H1 (cell line): ENCODE measurements around the gene DGKZ. TPM values are rescaled to one million over a fixed set of nuclear protein-coding genes. Genes with fewer than 3 reads are reported as not detected.

Experiments used
- BRCA1 ChIP-seq: IDR thresholded peaks from 2 replicates; pipeline ENCODE4 v1.6.1; 2012; ENCODE audit warnings: low read depth, low read length, improper control_type of control experiment
- EP300 ChIP-seq, 2 experiments: IDR thresholded peaks; 1 replicate in 1 of 2; 2 replicates in 1 of 2; pipeline ENCODE4 v1.6.1; 2011 to 2012; ENCODE audit warnings: low read depth in 2 of 2, low read length in 2 of 2, mild to moderate bottlenecking in 2 of 2, borderline replicate concordance in 1 of 2, inconsistent platforms in 1 of 2, moderate library complexity in 1 of 2
- polyA plus RNA-seq, 7 experiments: library from polyadenylated mRNA; depleted of rRNA in 3 of 7; stranded (reverse) in 5 of 7; unstranded in 2 of 7; fragments of >200 nt in 5 of 7; fragments of 200-250 nt in 2 of 7; gene quantifications; 1 replicate in 5 of 7; 2 replicates in 1 of 7; 4 replicates in 1 of 7; pipeline versions ENCODE4 v1.2.1 to v1.2.3, GENCODE V29; 2011 to 2013; ENCODE audit warnings: missing spikeins in 2 of 7, mixed read lengths in 2 of 7
- total RNA-seq: library from RNA; stranded (reverse); fragmentation: NEBNext Ultra II Directional; extraction: Animal tissue kit (Norgen Biotek cat#: 25700); gene quantifications from 2 replicates; pipeline ENCODE4 v1.2.1, GENCODE V29; 2021
- TF ChIP-seq, protein P1 (sequence below), 3 experiments: IDR thresholded peaks; 1 replicate in 2 of 3; 2 replicates in 1 of 3; pipeline versions ENCODE4 v1.5.1 to v1.6.1; 2011; ENCODE audit warnings: low read length in 3 of 3, mild to moderate bottlenecking in 3 of 3, inconsistent platforms in 2 of 3, low read depth in 1 of 3, moderate library complexity in 1 of 3; ENCODE audit not compliant: insufficient read depth in 1 of 3; ENCODE audit errors: control extremely low read depth in 1 of 3

Gene DGKZ
- total and polyA plus RNA-seq, 2 of the 8 experiments (the other 6 are each of a cell fraction or from before 2014, with no cell fraction given): 84.4 to 184 TPM

DNA sequence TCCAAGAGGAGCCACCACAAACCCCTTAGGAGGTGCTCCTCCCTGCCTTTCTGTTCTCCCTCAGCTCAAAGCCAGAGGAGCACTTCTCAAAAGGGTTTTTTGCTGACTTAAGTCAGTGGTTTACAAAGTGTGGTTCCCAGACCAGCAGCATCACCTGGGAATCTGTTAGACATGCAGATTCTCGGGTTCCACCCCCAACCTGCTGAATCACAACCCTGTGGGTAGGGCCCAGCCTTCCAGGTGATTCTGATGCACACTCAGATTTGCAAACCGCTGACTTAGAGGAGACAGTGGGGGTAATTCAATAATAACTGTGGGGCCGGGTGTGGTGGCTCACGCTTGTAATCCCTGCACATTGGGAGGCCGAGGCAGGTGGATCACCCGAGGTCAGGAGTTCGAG is 47.0 kb upstream of the DGKZ start (continued):
- TF ChIP-seq, protein P1, sequence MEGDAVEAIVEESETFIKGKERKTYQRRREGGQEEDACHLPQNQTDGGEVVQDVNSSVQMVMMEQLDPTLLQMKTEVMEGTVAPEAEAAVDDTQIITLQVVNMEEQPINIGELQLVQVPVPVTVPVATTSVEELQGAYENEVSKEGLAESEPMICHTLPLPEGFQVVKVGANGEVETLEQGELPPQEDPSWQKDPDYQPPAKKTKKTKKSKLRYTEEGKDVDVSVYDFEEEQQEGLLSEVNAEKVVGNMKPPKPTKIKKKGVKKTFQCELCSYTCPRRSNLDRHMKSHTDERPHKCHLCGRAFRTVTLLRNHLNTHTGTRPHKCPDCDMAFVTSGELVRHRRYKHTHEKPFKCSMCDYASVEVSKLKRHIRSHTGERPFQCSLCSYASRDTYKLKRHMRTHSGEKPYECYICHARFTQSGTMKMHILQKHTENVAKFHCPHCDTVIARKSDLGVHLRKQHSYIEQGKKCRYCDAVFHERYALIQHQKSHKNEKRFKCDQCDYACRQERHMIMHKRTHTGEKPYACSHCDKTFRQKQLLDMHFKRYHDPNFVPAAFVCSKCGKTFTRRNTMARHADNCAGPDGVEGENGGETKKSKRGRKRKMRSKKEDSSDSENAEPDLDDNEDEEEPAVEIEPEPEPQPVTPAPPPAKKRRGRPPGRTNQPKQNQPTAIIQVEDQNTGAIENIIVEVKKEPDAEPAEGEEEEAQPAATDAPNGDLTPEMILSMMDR (IDR thresholded peaks at IDR 0.05; ENCODE audit: control extremely low read depth in 1 of 3, insufficient read depth in 1 of 3, low read depth in 1 of 3, low read length in 3 of 3): no peak
- TF ChIP-seq BRCA1 (no peak), EP300 (IDR thresholded peaks at IDR 0.05; ENCODE audit: borderline replicate concordance in 1 of 2, low read depth in 2 of 2, low read length in 2 of 2) (no peak)
